ENCODE results near the gene ARMC6. TPM values are rescaled to one million over a fixed set of nuclear protein-coding genes. Genes with fewer than 3 reads are reported as not detected.
"Not testable (repeated sequence)": the region's sequence is repeated elsewhere in the genome, so short reads cannot be mapped to it uniquely, and the experiment has no call there.

Gene ARMC6
- total RNA-seq, 2 experiments from 2014 or later, result 51.3 to 54.0 TPM

DNA sequence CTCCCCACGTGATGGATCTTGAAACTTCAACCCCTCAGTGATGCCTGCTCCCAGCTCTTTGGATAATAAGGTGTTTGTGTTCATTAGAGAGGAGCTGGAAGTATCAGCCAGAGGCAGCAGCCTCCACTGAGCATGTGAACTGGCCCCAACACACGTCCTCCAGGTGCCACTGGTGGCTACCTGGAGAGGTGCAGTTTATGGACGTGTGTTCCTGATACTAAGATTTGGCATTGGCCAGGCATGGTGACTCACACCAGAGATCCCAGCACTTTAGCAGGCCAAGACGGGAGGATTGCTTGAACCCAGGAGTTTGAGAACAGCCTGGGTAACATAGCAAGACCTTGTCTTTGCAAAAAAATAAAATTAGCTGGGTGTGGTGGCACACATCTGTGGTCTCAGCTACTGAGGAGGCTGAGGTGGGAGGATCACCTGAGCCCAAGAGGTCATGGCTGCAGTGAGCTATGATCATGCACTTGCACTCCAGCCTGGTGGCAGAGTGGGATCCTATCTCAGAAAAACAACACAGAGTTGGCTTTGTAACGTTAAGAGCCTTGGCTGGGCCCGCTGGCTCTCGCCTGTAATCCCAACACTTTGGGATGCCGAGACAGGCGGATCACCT lies 64.8 kb downstream of the ARMC6 start:
- no peak overlapping the region for H3K27ac Mint-ChIP-seq
- no peaks in the 10 kb centered on the region for H3K36me3 Mint-ChIP-seq
- DNase-seq, result no peak
- H3K27me3 Mint-ChIP-seq, result no peaks in the 10 kb centered on the region
- H3K4me3 Mint-ChIP-seq, result no peak overlapping the region
- H3K4me1 Mint-ChIP-seq, result no peaks in the 10 kb centered on the region
- no peaks in the 10 kb centered on the region for H3K9me3 Mint-ChIP-seq

DNA sequence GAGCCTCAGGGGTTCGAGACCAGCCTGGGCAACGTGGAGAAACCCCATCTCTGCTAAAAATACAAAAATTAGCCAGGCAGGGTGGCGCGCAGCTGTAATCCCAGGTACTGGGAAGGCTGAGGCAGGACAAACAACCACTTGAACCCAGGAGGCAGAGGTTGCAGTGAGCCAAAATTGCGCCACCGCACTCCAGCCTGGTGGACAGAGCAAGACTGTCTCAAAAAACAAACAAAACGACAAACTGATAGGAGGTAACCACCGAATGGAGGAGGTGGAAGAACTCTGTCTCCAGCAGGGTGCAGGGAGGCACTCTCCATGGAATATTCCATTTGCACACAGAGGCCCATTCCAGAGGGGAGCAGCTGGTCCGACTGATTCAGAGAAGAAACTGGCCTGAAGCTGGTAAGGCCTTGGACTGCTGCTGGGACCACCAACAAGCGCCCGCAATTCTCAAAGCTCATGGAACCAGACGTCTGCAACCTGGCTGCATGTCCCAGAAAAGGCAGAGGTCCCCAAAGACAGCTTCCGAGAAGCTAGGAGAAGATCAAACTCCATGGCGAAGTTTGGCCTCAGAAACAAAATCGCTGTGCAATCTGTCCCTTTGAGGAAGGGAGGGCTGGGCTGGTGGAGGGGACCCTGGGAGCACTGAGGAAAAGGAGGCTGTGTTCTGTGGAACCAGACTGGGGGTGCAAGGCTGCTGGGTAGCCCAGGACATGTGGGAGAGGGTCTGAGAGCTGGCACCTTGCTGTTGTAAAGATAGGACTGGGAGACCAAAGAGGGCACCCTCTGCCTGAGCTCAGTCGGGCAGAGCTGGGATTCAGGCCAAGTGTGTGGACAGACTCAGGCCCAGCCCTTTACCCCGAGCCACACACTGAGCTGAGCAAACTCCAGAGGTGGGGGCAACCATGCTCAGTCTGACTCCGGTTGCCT lies 65.6 kb downstream of the ARMC6 start:
- no peaks in the 10 kb centered on the region for H3K4me1 Mint-ChIP-seq
- no peaks in the 10 kb centered on the region for H3K27me3 Mint-ChIP-seq
- no peak overlapping the region for H3K4me3 Mint-ChIP-seq
- no peaks in the 10 kb centered on the region for H3K36me3 Mint-ChIP-seq
- H3K27ac Mint-ChIP-seq, result no peak overlapping the region
- no peak for DNase-seq
- no peaks in the 10 kb centered on the region for H3K9me3 Mint-ChIP-seq

GRCh38 chr19:19101540-19101939 lies 68.1 kb downstream of the ARMC6 start:
- Mint-ChIP-seq H3K27ac (no peak overlapping the region), H3K4me1 (no peaks in the 10 kb centered on the region), H3K9me3 (no peaks in the 10 kb centered on the region), H3K4me3 (no peak overlapping the region), H3K36me3 (no peaks in the 10 kb centered on the region), H3K27me3 (no peaks in the 10 kb centered on the region)
- DNase-seq, result no peak

DNA sequence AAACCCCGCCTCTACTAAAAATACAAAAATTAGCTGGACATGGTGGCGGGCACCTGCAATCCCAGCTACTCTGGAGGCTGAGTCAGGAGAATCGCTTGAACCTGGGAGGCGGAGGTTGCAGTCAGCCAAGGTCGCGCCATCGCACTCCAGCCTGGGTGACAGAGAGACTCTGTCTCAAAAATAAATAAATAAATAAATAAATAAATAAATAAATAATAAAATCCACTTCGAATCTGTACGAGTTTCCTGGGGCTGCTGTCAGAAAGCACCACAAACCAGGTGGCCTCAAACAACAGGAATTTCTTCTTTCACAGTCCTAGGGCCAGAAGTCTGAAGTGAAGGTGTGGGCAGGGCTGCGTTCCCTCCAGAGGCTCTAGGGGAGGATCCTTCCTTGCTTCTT lies 69.2 kb downstream of the ARMC6 start:
- H3K36me3 Mint-ChIP-seq, H3K27ac Mint-ChIP-seq, H3K9me3 Mint-ChIP-seq, H3K27me3 Mint-ChIP-seq, H3K4me3 Mint-ChIP-seq, H3K4me1 Mint-ChIP-seq, DNase-seq: not testable (repeated sequence)

DNA sequence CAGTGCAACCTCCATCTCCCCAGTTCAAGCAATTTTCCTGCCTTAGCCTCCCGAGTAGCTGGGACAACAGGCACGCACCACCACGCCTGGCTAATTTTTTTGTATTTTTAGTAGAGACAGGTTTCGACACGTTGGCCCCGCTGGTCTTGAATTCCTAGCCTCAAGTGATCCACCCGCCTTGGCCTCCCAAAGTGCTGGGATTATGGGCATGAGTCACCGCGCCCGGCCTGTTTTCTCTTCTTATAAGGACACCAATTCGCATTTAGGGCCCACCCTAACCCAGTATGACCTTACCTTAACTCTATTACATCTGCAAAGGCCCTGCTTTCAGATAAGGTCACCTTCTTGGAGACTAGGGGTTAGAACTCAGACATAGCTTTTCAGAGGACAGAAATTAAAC lies 69.8 kb downstream of the ARMC6 start:
- no peaks in the 10 kb centered on the region for H3K36me3 Mint-ChIP-seq
- no peaks in the 10 kb centered on the region for H3K9me3 Mint-ChIP-seq
- H3K4me3 Mint-ChIP-seq, result no peak overlapping the region
- no peaks in the 10 kb centered on the region for H3K27me3 Mint-ChIP-seq
- no peak for DNase-seq
- no peaks in the 10 kb centered on the region for H3K4me1 Mint-ChIP-seq
- H3K27ac Mint-ChIP-seq, result no peak overlapping the region

DNA sequence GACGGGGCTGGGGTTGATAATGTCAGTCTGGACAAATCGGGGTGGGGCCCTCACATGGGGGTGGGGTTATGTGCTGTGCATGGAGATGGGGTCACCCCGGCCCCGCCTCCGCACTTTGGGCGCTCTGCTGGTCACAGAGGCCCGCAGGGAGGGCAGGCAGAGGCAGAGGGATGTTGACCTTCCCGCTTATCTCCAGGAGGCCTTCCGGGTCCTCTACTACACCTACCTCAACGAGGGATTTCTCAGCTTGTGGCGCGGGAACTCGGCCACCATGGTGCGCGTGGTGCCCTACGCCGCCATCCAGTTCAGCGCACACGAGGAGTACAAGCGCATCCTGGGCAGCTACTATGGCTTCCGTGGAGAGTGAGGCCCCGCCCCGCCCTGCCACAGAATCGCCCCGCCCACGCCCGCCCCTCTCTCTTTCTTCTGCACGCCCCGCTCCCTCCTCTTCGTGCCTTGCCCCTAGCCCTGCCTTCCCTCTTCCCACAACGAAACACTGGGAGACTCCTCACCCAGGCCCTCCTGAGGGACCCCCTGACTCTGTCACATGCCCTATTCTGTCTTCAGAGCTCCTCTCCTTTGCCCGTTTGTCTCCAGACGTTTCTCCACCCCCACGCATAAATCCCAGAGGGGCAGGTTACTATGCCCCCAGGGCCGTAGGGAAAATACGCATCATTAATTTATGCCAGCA lies 72.1 kb downstream of the ARMC6 start:
- H3K4me3 Mint-ChIP-seq, result no peak overlapping the region
- H3K36me3 Mint-ChIP-seq, result no peaks in the 10 kb centered on the region
- H3K9me3 Mint-ChIP-seq, result no peaks in the 10 kb centered on the region
- no peaks in the 10 kb centered on the region for H3K4me1 Mint-ChIP-seq
- H3K27ac Mint-ChIP-seq, result no peak overlapping the region
- no peaks in the 10 kb centered on the region for H3K27me3 Mint-ChIP-seq
- no peak for DNase-seq

DNA sequence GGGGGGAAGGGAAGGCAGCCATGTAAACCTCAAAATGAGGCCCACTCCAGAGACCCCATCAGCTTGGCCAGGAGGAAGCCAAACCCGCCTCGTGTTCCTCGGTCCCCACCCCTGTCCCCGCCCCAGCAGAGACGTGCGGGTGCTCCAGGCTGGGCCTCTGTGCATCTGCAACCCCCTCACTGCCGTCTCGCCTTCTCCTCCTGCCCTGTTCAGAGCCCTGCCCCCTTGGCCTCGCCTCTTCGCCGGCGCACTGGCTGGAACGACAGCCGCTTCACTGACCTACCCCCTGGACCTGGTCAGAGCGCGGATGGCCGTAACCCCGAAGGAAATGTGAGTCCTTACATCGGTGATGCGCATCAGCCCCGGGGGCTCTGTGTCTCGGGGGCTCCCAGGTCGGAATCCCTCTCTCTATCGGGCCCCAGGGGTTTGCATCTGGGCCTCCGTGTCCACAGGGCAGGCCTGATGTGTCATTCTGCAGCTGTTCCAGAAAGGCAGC lies 72.7 kb downstream of the ARMC6 start:
- H3K27me3 Mint-ChIP-seq, result no peaks in the 10 kb centered on the region
- DNase-seq, result no peak
- H3K9me3 Mint-ChIP-seq, result no peaks in the 10 kb centered on the region
- H3K27ac Mint-ChIP-seq, result no peak overlapping the region
- H3K36me3 Mint-ChIP-seq, result no peaks in the 10 kb centered on the region
- no peaks in the 10 kb centered on the region for H3K4me1 Mint-ChIP-seq
- H3K4me3 Mint-ChIP-seq, result no peak overlapping the region

DNA sequence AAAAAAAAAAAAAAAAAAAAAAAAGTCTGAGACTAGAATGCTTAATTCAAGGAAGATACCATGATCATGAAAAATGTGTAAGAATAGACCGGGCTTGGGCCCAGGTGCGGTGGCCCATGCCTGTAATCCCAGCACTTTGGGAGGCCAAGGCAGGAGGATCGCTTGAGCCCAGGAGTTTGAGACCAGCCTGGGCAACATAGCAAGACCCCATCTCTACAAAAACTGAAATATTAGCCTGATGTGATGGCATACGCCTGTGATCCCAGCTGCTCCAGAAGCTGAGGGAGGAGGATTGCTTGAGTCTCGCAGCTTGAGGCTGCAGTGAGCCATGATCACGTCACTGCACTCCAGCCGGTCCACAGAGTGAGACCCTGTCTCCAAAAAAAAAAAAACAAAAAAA lies 73.5 kb downstream of the ARMC6 start:
- not testable (repeated sequence) for H3K27ac Mint-ChIP-seq, H3K9me3 Mint-ChIP-seq, H3K36me3 Mint-ChIP-seq, H3K4me1 Mint-ChIP-seq, DNase-seq, H3K27me3 Mint-ChIP-seq, H3K4me3 Mint-ChIP-seq

DNA sequence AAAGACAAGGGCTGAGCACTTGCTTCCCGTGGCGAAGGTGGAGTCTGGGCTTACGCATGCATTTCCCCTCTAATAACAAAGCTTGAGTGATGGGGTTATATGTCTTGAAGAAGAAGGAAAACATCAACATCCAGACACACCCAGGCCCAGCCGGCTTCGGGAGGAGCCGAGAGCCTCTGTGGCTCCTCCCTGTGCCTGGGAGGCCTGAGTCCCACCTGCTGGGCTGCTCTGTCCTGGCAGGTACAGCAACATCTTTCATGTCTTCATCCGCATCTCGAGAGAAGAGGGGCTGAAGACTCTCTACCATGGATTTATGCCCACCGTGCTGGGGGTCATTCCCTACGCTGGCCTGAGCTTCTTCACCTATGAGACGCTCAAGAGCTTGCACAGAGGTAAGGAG lies 74.3 kb downstream of the ARMC6 start:
- no peak for DNase-seq
- no peaks in the 10 kb centered on the region for H3K36me3 Mint-ChIP-seq
- H3K27me3 Mint-ChIP-seq, result no peaks in the 10 kb centered on the region
- no peak overlapping the region for H3K27ac Mint-ChIP-seq
- H3K9me3 Mint-ChIP-seq, result no peaks in the 10 kb centered on the region
- H3K4me1 Mint-ChIP-seq, result peaks cover 2% of the 10 kb centered on the region
- no peak overlapping the region for H3K4me3 Mint-ChIP-seq

Other genes starting within 250 kb of the ARMC6 start
- gene COMP, start 242.3 kb upstream of the ARMC6 start, total RNA-seq, result not detected
- gene UPF1, start 201.6 kb upstream of the ARMC6 start, total RNA-seq, result 10 to 100 TPM; 78.9 to 84.6 TPM
- under 1 TPM; 0.19 to 0.28 TPM for gene CERS1, start 137.4 kb upstream of the ARMC6 start, total RNA-seq
- gene COPE, start 114.2 kb upstream of the ARMC6 start, total RNA-seq, result 100 to 1,000 TPM; 169 to 174 TPM
- gene DDX49, start 113.9 kb upstream of the ARMC6 start, total RNA-seq, result 10 to 100 TPM; 87.4 to 89.2 TPM
- gene HOMER3, start 92.4 kb upstream of the ARMC6 start, total RNA-seq, result not detected
- 10 to 100 TPM; 74.2 to 81.8 TPM for gene SUGP2, start 86 bp upstream of the ARMC6 start, total RNA-seq
- gene SLC25A42, start 30.4 kb downstream of the ARMC6 start, total RNA-seq, result 10 to 100 TPM in 1 of 2 experiments, 1 to 10 TPM in 1; 8.0 to 10.3 TPM
- gene TMEM161A, start 104.9 kb downstream of the ARMC6 start, total RNA-seq, result 10 to 100 TPM; 24.2 to 25.8 TPM
- gene MEF2B, start 136.7 kb downstream of the ARMC6 start, total RNA-seq, result 1 to 10 TPM; 1.6 to 2.3 TPM
- 10 to 100 TPM; 29.8 to 31.1 TPM for gene BORCS8, start 158.5 kb downstream of the ARMC6 start, total RNA-seq
- gene RFXANK, start 158.7 kb downstream of the ARMC6 start, total RNA-seq, result 10 to 100 TPM; 84.6 to 85.4 TPM
- 10 to 100 TPM; 46.0 to 47.6 TPM for gene NR2C2AP, start 169.8 kb downstream of the ARMC6 start, total RNA-seq
- gene NCAN, start 178.4 kb downstream of the ARMC6 start, total RNA-seq, result not detected
- gene TM6SF2, start 239.7 kb downstream of the ARMC6 start, total RNA-seq, result not detected